ENCODE results near the gene STK38L.

- TF ChIP-seq CTCF (conservative IDR thresholded peaks at IDR 0.05 in 1 of 2, IDR thresholded peaks at IDR 0.05 in 1 of 2; ENCODE audit: low read depth in 1 of 2, low read length in 2 of 2): no peak
- TF ChIP-seq EZH2 (IDR thresholded peaks at IDR 0.05; ENCODE audit: low read length, missing control alignments): no peak
Measured at GRCh38 chr12:27208414-27208750, 35.7 kb upstream of the STK38L start.

Measured in fibroblast of lung (primary cell).